DND-41 (cell line): ENCODE results near the gene PPP2R2B.

Source experiments
- ATAC-seq: fragments of 200-7000 bp; cut with Tn5 transposase; 3 replicates; pipeline ENCODE4 v1.9.1; 2021; ENCODE audit warnings: low read depth; ENCODE audit not compliant: insufficient read depth
- DNase-seq: peaks from one replicate; pipeline ENCODE4 v3.0.0-alpha.2; 2020
- H2AFZ ChIP-seq: 2 replicates; pipeline ENCODE4 v1.6.0; 2012; ENCODE audit warnings: low read depth, low read length
- H3K27ac ChIP-seq: 2 replicates; pipeline ENCODE4 v1.5.1; 2012; ENCODE audit warnings: low read length, inconsistent platforms
- H3K27me3 ChIP-seq: fragments of 200-600 bp; sonication (generic); 2 replicates; pipeline ENCODE4 v1.6.0; 2012; ENCODE audit warnings: low read length, mild to moderate bottlenecking, inconsistent platforms; ENCODE audit not compliant: insufficient read depth, poor library complexity
- H3K36me3 ChIP-seq: 2 replicates; pipeline ENCODE4 v1.5.1; 2012; ENCODE audit warnings: low read length, inconsistent platforms; ENCODE audit not compliant: insufficient read depth
- H3K4me1 ChIP-seq: 2 replicates; pipeline ENCODE4 v1.5.1; 2012; ENCODE audit warnings: mild to moderate bottlenecking, low read length; ENCODE audit not compliant: insufficient read depth
- H3K4me2 ChIP-seq: 2 replicates; pipeline ENCODE4 v1.6.0; 2012; ENCODE audit warnings: mild to moderate bottlenecking, moderate library complexity, low read length, inconsistent platforms; ENCODE audit not compliant: insufficient read depth
- H3K4me3 ChIP-seq, 2 experiments: fragments of 200-600 bp in 1 of 2; shearing (Covaris generic) in 1 of 2; 2 replicates each; pipeline ENCODE4 v1.5.1; 2012 to 2016; ENCODE audit warnings: inconsistent platforms in 2 of 2, low read length in 2 of 2, mild to moderate bottlenecking in 2 of 2, low read depth in 1 of 2, moderate library complexity in 1 of 2
- H3K79me2 ChIP-seq: 2 replicates; pipeline ENCODE4 v1.6.0; 2012; ENCODE audit warnings: low read length, inconsistent platforms; ENCODE audit not compliant: insufficient read depth
- H3K9ac ChIP-seq: 2 replicates; pipeline ENCODE4 v1.6.0; 2012; ENCODE audit warnings: low read depth, mild to moderate bottlenecking, inconsistent platforms, low read length, moderate library complexity
- H3K9me3 ChIP-seq: 2 replicates; pipeline ENCODE4 v1.5.1; 2012; ENCODE audit warnings: low read length, moderate library complexity, mild to moderate bottlenecking, inconsistent platforms; ENCODE audit not compliant: insufficient read depth, severe bottlenecking
- H4K20me1 ChIP-seq: 2 replicates; pipeline ENCODE4 v1.6.0; 2012; ENCODE audit warnings: low read length; ENCODE audit not compliant: insufficient read depth
- EZH2 ChIP-seq: IDR thresholded peaks from 3 replicates; pipeline ENCODE4 v1.6.1; 2012; ENCODE audit warnings: borderline replicate concordance, low read depth, mild to moderate bottlenecking, moderate library complexity, low read length, inconsistent platforms; ENCODE audit not compliant: severe bottlenecking
- TF ChIP-seq, protein P1 (sequence below): IDR thresholded peaks from 2 replicates; pipeline ENCODE4 v1.5.1; 2012; ENCODE audit warnings: borderline replicate concordance, low read length, moderate library complexity, mild to moderate bottlenecking; ENCODE audit not compliant: poor library complexity, severe bottlenecking; ENCODE audit errors: extremely low read depth

PPP2R2B gene

GRCh38 chr5:146889169-146889568, 10.6 kb upstream of the PPP2R2B start:
- ATAC-seq = no peak
- TF ChIP-seq, protein P1, sequence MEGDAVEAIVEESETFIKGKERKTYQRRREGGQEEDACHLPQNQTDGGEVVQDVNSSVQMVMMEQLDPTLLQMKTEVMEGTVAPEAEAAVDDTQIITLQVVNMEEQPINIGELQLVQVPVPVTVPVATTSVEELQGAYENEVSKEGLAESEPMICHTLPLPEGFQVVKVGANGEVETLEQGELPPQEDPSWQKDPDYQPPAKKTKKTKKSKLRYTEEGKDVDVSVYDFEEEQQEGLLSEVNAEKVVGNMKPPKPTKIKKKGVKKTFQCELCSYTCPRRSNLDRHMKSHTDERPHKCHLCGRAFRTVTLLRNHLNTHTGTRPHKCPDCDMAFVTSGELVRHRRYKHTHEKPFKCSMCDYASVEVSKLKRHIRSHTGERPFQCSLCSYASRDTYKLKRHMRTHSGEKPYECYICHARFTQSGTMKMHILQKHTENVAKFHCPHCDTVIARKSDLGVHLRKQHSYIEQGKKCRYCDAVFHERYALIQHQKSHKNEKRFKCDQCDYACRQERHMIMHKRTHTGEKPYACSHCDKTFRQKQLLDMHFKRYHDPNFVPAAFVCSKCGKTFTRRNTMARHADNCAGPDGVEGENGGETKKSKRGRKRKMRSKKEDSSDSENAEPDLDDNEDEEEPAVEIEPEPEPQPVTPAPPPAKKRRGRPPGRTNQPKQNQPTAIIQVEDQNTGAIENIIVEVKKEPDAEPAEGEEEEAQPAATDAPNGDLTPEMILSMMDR = no peak
- TF ChIP-seq EZH2 = no peak
- H3K4me1 ChIP-seq = peaks cover 11% of the 10 kb centered on the region; the same call in 1 of the 2 replicates

GRCh38 chr5:146888351-146888978, 9.9 kb upstream of the PPP2R2B start:
- Histone ChIP-seq H3K79me2 (no peaks in the 10 kb centered on the region), H3K9me3 (no peaks in the 10 kb centered on the region), H3K4me2 (no peak overlapping the region), H4K20me1 (no peaks in the 10 kb centered on the region), H3K4me1 (peaks cover 11% of the 10 kb centered on the region; the same call in 1 of the 2 replicates), H3K36me3 (no peaks in the 10 kb centered on the region), H3K9ac (no peak overlapping the region), H3K4me3 (no peak overlapping the region), H3K27me3 (no peaks in the 10 kb centered on the region), H2AFZ (no peak overlapping the region), H3K27ac (no peak overlapping the region)
- TF ChIP-seq EZH2 = no peak
- TF ChIP-seq, protein P1 = no peak
- DNase-seq (no peak), ATAC-seq (no peak)

More at GRCh38 chr5:146889169-146889568, 10.6 kb upstream of the PPP2R2B start:
- Histone ChIP-seq H4K20me1 (no peaks in the 10 kb centered on the region), H3K4me2 (no peak overlapping the region), H3K36me3 (no peaks in the 10 kb centered on the region), H3K9me3 (no peaks in the 10 kb centered on the region), H3K9ac (no peak overlapping the region), H3K79me2 (no peaks in the 10 kb centered on the region), H3K27me3 (no peaks in the 10 kb centered on the region), H2AFZ (no peak overlapping the region), H3K27ac (no peak overlapping the region), H3K4me3 (no peak overlapping the region)
- no peak for DNase-seq

DNA sequence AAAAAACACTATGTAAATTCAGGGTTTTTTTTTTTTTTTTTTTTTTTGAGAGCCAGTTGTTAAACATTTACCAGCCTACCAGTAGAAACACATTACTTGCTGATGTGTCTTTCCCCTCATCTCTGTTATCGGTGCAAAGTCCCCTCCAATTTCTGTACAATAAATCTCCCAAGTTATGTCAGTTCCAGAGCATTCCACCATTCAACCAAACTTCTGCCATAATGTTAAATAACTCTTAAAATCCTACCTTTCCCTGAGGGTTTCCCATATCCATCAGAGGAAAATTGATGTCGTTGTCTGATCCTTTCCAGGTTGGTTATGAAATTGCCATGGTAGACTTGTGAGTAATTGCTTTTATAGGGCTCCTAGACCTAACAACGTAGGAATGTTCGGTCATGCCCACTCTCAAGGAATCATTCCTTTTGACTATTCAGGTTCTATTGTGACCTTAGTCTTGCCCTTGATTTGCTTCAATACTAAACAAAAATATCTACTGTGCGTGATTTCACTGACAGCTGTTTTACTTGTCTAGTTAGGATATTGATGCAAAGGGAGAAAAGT, 5.6 kb upstream of the PPP2R2B start:
- H3K9me3 ChIP-seq = no peaks in the 10 kb centered on the region
- no peak overlapping the region for H3K27ac ChIP-seq
- no peak overlapping the region for H3K4me3 ChIP-seq
- H3K36me3 ChIP-seq = no peaks in the 10 kb centered on the region
- H3K9ac ChIP-seq = no peak overlapping the region
- H3K4me1 ChIP-seq = no peaks in the 10 kb centered on the region
- H3K27me3 ChIP-seq = no peaks in the 10 kb centered on the region
- no peaks in the 10 kb centered on the region for H4K20me1 ChIP-seq
- H3K4me2 ChIP-seq = no peak overlapping the region
- DNase-seq = no peak
- TF ChIP-seq, protein P1 = no peak
- no peak for TF ChIP-seq EZH2
- H3K79me2 ChIP-seq = no peaks in the 10 kb centered on the region
- H2AFZ ChIP-seq = no peak overlapping the region
- ATAC-seq = no peak
